HK-2 (cell line): ENCODE measurements around the gene OPRM1.

ENCODE experiments used
- DNase-seq: peaks from one replicate; pipeline ENCODE4 v3.0.0-alpha.2; 2018; ENCODE audit not compliant: unreplicated experiment

Gene OPRM1

DNA sequence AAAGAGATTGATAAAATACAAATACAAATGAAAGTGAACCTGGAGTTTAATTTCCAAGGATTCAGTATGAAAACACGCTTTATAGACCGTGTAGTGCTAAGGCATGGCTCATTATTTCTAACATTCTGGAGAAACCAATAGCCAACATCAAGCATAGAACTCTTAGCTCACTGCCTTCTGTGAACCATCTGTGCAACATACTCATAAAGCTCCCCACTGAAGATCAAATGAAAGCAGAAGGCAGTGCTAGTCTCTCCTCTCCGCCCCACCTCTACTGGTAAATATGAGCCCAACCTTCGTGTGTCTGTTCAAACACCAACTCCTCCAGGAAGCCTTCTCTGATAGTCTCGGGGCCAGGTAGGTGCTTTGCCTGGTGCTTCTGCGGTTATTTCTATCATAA lies 163.9 kb downstream of the OPRM1 start:
- no peak for DNase-seq

DNA sequence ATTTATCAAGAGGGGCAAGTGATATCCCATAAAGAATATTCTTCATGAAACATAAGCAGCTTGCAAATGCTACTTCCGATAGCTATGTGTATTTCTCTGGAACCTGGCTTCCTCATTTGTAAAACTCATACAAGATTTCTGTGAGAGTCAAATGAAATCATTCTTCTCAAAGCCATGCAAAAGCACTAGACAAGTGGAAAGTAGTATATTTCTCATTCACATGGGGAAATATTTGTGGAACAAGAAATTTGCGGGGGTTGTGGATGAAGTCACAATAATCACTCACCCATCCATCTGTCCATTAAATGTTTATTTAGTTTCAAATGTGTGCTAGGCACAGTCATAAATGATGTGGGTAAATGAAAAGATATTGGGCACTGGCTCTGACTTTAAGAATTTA lies 167.1 kb downstream of the OPRM1 start:
- no peak for DNase-seq

DNA sequence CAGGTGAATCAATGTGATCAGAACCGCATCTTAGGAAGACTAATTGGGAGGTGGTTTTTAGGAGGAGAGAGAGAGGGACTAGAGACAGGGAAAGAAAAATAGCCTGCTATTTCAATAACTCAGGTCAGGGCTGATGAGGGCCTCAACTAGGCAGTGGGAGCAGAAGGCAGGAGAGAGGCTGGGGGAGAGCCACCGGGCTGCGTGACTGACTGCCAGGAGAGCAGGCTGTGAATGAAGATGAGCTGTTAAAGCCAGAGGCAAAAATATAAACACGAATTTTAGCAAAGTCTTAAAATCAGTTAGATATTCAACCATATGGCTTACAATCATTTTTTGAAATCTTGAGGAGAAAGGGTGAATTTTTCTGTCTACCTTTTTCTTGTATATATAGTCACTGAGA lies 168.0 kb downstream of the OPRM1 start:
- no peak for DNase-seq

DNA sequence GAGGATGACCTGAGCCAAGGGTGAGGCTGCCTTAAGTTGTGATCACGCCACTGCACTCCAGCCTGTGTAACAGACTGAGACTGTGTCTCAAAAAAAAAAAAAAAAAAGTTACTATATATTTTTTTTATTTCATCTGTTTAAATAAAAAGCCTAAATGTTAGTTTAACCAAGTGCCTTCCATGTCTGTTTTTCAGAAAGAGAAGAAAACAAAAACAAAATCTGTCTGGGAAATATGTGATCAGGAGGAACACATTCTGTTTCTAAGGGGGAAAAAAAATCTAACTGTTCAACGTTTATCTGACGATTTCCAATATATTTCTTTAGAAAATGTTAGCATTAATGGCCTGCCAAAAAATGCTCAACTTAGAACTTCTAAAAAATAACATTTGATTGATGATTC lies 170.5 kb downstream of the OPRM1 start:
- no peak for DNase-seq

DNA sequence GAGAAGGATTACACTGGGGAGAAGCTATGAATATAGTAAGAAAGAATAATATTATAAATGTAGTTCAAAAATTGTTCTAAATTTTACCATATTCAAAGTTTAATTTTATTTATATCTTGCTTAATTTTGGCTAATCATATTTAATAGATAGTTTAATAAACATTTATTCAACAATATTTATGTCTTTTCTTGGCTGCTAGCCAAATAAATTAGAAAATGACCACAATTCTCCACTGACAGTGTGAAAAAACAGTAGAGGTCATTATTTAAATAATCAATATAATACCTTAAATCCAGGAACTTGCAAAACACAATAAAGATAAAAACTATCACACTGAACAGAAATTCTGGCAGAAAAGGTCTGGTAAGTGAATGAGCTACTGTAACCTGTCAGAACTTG lies 171.6 kb downstream of the OPRM1 start:
- DNase-seq, result no peak

DNA sequence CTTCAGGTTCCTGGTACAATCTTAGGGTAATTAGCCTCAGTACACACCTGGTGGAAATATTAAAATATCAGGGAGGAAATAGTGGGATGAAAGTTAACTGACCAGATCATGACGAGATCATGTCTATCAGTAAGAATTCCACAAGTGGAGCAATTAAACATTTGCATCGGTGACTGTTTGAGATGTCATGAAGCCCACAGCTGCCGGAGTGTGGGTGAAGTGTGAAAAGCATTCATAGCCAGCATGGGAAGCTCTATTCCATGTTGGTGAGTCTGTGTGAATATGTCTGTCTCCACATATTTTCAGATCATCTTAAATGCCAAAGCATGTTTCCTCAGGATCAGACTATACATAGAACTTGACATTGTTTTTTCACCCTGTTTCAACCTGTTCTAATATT lies 174.7 kb downstream of the OPRM1 start:
- DNase-seq, result no peak

DNA sequence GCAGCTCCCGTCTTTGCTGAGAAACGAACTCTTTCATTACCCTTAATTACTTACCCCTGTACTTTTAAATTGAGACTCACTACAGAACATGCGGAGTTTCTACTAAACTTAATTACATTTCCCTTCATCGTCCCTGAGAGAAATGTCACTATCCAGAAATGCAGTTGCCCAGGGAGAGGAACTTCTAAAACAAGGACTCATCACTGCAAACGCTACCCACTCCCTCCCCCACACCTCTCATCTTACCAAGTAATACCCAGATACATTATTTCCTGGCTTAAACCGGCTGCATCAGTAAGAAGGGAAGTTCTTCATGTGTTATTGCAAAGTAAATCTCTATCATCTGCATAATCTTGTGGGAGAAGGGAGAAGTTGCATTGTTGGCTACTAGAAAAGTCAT lies 179.3 kb downstream of the OPRM1 start:
- no peak for DNase-seq

DNA sequence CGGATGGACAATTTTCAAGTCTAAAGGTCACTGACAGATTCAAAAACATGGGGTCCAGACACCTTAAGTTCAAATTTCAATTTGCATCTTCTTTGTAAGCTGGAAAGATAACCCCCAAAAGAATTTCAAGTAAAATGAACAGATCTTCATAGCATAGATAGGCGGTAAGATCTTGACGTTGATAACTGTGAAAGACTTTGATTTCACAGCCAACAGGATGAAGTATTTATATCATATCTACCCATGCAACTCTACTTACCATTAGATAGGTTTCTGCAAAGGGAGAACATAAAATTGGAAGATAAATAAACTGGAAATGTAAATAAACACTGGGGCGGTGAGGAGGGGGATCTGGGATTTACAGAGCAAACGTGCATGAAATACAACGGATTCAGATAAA lies 179.7 kb downstream of the OPRM1 start:
- no peak for DNase-seq

DNA sequence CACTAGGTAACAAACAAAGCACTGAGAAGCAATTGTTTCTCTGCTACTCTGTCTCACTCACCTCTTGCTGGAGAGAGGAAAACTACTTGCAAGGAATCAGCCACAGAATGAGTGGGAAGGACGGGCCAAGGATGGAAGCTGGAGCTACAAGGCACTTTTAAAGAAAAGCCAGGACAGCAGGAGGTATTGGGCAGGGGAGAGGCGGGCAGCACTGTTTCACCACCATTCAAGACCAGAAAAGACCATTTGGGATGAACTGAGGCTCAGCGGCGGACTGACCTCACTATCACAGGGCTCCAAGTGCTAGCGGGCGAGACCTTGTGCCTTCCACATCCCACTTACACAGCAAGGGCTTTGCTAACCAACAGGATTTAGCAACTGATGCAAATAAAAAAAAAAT lies 180.2 kb downstream of the OPRM1 start:
- no peak for DNase-seq

DNA sequence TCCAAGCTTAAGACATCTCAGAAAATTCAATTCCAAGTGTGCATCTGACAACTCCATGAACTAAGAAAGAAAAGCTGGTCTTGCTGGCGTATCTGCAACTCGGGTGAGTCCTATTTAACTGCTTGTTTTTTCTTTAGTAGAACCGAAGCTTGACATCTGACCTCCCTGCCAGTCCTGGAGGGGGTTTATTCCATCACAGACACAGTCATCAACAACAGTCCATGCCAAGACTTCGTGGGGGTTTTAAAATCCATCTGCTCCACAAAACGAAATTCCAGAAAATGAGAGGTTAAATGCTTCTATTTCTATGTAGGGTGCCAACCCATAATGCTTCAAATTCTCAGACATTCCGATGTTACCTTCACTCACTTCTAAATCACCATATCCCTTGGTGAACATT lies 183.7 kb downstream of the OPRM1 start:
- no peak for DNase-seq

DNA sequence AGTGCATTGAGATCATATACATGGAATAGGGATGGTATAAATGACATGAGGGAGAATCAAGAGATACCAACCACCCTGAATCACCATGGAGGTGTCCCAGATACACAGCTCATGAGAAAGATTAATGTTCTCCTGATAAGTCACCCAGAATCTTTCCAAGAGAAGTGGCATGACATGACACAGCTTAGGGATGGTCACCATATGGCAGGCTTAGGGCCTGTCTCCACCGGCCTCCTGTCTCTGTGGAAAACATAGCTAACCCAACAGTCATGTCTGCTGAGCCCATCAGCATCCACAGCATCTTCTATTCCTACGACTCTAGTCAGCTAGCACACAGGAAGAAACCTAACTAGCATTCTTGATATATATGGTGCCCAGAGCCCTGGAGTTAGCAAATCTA lies 184.3 kb downstream of the OPRM1 start:
- DNase-seq, result no peak

DNA sequence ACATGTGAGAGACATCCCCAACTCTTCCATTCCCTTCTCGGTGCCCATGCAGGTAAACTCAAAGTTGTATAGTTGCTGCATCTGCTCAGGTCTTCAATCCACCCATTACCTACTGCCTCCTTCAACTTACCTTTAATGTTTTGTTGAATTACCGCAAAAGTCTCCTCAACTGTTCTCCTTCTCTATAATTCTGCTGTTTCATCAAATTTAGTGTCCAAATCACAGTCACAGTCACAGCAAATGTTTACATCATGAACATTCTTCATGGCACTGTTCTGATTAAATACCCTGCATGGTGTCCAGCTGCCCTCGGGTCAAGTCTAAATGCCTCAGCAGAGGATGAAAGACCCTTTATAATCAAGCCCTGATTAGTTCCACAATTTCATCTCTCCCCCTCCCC lies 187.4 kb downstream of the OPRM1 start:
- no peak for DNase-seq

DNA sequence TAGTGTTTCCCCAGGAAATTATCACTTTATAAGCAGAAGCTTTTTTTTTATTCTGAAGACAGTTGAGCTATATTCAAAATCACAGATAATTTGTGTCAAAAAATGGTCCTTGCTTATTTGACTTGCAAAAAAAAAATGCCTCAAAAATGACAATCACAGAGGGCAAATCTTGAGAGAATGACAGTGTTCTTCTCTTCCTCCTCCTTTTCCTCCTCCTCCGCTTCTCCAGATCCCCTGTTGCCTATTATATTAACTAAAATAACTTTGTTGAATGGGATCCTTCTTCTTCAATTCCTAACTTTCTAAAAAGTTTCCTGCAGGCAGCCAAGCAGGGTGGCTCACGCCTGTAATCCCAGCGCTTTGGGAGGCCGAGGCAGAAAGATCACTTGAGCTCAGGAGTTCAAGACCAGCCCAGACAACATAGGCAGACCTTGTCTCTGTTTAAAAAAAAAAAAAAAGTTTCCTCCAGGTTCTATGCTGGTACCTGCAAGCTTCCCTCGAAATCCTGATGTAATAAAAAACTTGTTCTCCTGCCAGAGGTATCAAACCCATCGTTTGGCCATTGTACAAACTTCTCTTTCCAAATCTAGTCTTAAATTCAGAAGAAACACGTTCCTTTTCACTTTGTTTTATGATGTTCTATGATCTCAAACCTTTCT lies 189.0 kb downstream of the OPRM1 start:
- DNase-seq, result no peak

DNA sequence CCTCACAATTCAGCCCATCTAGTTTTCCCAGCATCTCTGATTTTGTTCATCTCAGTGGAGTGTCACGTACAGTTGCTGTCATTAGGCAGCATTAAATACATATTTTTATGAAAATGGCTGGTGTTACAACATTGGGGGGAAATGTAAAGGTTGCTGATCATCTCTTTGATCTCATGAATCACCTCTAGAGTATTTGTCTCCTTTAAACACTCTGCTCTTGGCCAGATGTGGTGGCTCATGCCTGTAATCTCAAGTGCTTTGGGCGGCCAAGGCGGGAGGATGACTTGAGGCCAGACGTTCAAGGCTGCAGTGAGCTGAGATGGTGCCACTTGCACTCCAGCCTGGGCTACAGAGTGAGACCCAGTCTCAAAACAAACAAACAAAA lies 189.5 kb downstream of the OPRM1 start:
- DNase-seq, result no peak

DNA sequence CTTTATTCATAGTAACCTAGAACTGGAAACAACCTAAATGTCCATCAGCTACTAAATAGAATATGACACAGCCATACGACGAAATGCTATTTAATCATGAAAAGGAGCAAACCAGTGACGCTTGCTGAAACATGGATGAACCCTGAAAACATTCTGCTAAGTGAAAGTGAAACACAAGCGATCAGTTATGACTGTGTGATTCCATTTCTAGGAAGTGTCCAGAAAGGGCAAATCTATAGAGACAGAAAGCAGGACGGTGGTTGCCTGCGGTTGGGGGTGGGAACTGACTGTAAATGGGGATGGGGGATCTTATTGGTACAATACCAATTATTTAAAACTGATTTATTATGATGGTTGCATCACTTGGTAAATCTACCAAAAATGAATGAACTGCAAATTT lies 190.7 kb downstream of the OPRM1 start:
- no peak for DNase-seq

DNA sequence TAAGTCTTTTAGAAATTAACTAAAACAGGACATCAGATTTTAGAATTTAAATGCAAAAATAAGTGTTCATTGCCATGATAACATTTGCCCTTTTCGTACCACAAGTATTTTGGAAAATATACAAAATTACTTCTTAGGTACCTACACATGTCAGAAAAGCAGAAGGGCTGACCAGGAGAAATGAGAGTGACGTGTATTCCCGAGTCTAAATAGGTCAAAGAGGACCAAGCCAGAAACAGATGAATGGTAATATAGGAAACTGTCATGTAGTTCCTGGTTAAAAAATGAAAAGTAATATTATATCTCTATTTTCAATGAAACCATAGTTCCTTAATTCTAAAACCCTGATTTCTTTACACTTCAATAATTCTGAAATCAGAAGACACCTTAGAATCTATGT lies 191.4 kb downstream of the OPRM1 start:
- DNase-seq, result no peak

DNA sequence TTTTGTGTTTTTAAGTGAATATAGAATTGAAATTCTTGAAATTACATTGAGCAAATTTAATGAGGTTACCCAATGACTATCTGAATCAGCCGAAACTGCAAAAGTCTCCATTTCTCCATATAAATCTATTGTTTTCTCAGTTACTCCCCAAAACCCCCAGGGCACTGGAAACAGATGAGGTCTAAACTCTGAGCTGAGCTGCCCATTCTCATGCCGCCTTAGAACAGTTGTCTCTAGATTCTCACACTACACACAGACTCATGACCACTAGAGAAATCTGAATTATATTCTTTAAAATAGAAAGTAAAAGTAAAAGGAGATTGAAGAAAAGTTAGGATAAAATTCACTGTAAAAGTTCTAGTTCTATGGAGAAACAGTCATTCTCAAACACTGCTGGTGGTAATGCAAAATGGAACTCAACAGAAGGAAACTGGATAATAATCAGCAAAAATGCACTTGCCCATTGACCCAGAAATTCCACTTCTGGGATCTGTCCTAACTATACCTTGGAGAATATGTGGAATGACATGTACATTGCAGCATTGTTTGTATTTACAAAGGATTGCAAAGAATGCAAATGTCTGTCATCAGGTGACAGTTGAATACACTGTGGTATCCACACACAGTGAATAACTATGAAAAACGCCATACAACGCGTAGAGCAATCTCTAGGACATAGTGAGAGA lies 192.0 kb downstream of the OPRM1 start:
- DNase-seq, result no peak

DNA sequence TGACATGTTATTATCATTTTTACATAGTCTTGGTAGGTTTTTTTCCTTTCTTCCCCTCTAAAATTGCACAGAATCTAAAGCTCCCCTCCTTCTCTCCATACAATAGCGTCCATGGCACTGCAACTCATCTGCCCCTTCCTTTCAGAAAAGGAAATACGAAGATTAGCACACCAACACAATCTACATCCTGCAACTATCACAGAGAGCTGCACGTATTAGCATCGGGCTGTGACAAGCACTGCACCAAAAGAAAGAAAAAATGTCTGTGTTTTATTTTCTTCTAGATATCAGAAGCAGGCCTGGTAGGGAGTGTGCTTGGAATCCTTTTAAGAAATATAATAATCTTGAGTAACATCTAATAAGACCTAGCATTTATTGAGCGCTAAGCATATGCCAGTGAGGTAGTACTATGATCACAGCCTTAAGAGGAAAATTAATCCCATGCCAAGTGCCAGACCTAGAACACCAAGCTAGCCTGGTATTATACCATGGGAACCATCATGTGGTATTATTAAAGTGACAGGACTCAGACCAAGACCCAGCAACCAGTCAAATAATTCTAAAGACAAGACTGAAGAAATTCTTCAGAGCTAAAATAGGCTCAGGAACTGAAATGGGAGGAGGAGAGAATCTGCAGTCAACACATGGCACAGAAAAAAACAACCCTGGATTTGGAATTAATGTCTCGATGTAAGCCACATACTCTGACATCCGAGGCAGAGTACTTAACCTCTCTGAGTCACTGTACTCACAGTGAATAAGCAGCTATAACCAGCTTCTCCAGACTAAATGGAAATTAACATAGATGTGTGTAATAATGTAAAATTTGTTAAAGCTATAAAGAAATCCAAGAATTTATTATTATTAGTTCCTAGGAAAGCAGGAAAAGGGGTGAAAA lies 193.2 kb downstream of the OPRM1 start:
- no peak for DNase-seq

DNA sequence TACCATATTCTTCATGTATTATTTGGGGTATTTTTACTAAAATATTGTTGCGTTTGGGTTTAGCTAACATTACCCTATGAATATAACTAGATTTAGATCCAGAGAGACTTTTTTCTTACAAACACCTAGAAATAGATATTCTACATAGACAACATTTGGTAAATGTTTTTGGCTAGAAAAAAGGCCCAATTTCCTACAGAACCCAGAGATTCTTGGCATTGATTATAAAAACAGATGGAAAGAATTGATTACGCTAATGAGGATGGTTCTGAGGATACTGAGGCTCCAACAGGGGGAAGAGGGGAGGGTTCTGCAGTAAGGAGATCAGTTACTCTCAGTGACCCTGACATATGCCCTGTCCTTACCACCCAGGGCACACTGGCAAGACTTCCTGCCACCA lies 194.3 kb downstream of the OPRM1 start:
- DNase-seq, result no peak

DNA sequence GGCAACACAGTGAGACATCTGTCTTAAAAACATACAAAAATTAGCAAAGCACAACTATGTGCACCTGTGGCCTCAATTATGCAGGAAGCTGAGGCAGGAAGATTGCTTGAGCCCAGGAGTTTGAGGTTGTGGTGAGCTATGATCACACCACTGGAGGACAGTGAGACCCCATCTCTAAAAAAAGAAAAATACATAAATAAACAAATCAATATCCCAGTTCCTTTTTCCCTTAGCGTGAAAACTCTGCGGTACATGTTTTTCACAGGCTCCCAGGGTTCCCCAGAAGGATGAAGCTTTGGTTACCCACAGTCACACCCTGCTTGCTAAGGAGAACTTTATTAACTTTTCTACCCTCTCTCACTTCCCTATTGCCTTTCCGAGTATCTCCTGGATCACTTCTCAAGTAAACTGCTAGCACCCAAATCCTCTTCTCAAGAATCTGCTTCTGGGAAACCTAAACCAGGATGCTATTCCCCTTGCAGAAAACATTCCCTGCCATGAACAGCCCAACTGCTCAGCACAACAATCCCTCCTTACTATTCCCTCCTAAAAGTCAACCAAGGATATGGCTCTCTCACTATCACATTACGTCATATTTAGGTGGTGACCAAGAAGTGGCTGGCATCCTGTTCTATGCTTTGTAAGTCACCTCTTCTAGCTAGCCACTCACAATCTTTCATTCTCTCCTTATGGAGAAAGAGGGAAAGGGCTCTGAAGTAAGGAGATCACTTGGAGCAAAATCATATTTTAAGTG lies 195.2 kb downstream of the OPRM1 start:
- DNase-seq, result no peak

DNA sequence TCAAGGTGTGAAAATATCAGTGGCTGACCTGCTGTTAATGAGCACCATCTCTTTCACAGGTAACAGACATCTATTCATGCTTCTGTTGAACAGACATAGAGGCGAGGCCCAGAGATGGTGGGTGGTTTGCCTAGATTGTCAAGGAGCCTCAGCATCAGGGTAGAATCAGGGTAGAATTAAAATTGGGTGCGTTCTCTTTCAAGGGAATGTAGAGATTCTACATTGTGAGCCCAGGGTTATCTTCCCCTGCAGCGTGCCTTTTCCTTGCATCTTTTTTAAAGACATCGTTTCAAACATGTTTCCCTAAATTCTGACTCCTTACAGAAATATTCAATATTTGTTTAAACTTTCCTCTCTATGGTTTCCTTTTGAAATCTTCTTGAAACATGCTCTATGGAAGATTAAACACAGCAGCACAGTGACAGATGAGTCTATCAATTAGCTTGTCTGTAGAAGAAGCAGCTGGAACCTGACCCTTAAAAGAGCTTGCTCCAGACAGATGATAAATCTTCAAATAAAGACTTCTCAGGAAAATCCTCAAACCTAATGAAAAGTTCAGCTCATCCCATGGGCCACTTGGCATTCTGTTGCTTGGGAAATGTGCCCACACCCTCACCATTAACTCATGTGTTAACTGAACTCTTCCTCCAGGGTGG lies 197.7 kb downstream of the OPRM1 start:
- no peak for DNase-seq

DNA sequence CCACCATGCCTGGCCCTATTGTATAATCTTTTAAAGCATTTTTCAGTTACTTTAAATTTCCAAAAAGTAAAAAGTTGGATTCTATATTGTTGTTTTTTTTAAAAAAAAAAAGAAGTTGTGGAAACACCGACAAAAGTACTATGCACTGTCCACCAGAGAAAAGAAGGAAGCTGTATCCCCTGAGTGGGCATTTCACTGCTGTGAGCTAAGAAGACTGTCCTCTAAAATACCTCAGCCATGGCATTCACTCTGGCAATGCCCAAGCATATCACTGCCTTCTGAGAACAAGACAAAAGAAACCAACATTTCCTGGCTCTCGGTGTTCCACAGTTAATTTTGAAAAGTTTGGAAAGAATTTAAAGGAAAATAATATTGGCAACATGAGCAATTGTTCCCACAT lies 199.8 kb downstream of the OPRM1 start:
- DNase-seq, result no peak
